GM23338 (cell line): ENCODE data around the gene PLCD4.

ENCODE experiments used
- CREB1 ChIP-seq: fragments of 250-450 bp; sonication (Bioruptor Pico); IDR thresholded peaks from 2 replicates; pipeline ENCODE4 v1.5.0; 2020; ENCODE audit warnings: low read depth, mild to moderate bottlenecking, moderate library complexity
- CTCF ChIP-seq, 2 experiments: fragments of 200-600 bp in 1 of 2; sonication (generic) in 1 of 2; conservative IDR thresholded peaks; 2 replicates each; pipeline versions ENCODE4 v1.5.1 to v1.6.1; 2016 to 2017; ENCODE audit warnings: antibody characterized with exemption in 2 of 2, low read depth in 2 of 2, mild to moderate bottlenecking in 2 of 2, moderate library complexity in 1 of 2
- ETS1 ChIP-seq: IDR thresholded peaks from 2 replicates; pipeline ENCODE4 v1.6.1; 2016; ENCODE audit warnings: antibody characterized with exemption
- EZH2 ChIP-seq: fragments of 200-600 bp; sonication (generic); IDR thresholded peaks from one replicate; pipeline ENCODE4 v1.8.0; 2017; ENCODE audit warnings: antibody characterized with exemption, mild to moderate bottlenecking, low read depth; ENCODE audit not compliant: unreplicated experiment
- EZH2phosphoT487 ChIP-seq: fragments of 200-600 bp; sonication (generic); IDR thresholded peaks from one replicate; pipeline ENCODE4 v1.8.1; 2018; ENCODE audit warnings: antibody characterized with exemption; ENCODE audit not compliant: unreplicated experiment
- JUNB ChIP-seq: IDR thresholded peaks from one replicate; pipeline ENCODE4 v1.6.1; 2016; ENCODE audit warnings: antibody characterized with exemption; ENCODE audit not compliant: unreplicated experiment
- POLR2AphosphoS5 ChIP-seq: IDR thresholded peaks from 2 replicates; pipeline ENCODE4 v1.6.1; 2016; ENCODE audit warnings: antibody characterized with exemption, low read depth
- STAT1 ChIP-seq: IDR thresholded peaks from one replicate; pipeline ENCODE4 v1.6.1; 2016; ENCODE audit warnings: antibody characterized with exemption; ENCODE audit not compliant: unreplicated experiment
- ZNF331 ChIP-seq: fragments of 250-450 bp; sonication (Bioruptor Pico); IDR thresholded peaks from 2 replicates; pipeline ENCODE4 v1.5.0; 2020; ENCODE audit warnings: low read depth, mild to moderate bottlenecking, moderate library complexity
- ZNF462 ChIP-seq: fragments of 250-450 bp; sonication (Bioruptor Pico); IDR thresholded peaks from 2 replicates; pipeline ENCODE4 v1.5.0; 2020; ENCODE audit warnings: mild to moderate bottlenecking, moderate library complexity
- TF ChIP-seq, protein P1 (sequence below): IDR thresholded peaks from one replicate; pipeline ENCODE4 v1.6.1; 2018; ENCODE audit warnings: antibody characterized with exemption; ENCODE audit not compliant: unreplicated experiment

GRCh38 chr2:218569661-218570500 lies 37.8 kb upstream of the PLCD4 start:
- TF ChIP-seq CTCF (conservative IDR thresholded peaks at IDR 0.05; ENCODE audit: low read depth in 2 of 2), result no peak
- TF ChIP-seq POLR2AphosphoS5, result no peak
- TF ChIP-seq EZH2, result no peak
- no peak for TF ChIP-seq CREB1 (CRISPR knock-in tag)
- TF ChIP-seq JUNB, result no peak
- TF ChIP-seq, protein P1, sequence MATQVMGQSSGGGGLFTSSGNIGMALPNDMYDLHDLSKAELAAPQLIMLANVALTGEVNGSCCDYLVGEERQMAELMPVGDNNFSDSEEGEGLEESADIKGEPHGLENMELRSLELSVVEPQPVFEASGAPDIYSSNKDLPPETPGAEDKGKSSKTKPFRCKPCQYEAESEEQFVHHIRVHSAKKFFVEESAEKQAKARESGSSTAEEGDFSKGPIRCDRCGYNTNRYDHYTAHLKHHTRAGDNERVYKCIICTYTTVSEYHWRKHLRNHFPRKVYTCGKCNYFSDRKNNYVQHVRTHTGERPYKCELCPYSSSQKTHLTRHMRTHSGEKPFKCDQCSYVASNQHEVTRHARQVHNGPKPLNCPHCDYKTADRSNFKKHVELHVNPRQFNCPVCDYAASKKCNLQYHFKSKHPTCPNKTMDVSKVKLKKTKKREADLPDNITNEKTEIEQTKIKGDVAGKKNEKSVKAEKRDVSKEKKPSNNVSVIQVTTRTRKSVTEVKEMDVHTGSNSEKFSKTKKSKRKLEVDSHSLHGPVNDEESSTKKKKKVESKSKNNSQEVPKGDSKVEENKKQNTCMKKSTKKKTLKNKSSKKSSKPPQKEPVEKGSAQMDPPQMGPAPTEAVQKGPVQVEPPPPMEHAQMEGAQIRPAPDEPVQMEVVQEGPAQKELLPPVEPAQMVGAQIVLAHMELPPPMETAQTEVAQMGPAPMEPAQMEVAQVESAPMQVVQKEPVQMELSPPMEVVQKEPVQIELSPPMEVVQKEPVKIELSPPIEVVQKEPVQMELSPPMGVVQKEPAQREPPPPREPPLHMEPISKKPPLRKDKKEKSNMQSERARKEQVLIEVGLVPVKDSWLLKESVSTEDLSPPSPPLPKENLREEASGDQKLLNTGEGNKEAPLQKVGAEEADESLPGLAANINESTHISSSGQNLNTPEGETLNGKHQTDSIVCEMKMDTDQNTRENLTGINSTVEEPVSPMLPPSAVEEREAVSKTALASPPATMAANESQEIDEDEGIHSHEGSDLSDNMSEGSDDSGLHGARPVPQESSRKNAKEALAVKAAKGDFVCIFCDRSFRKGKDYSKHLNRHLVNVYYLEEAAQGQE, result no peak
- TF ChIP-seq ZNF462 (CRISPR knock-in tag), result no peak
- TF ChIP-seq ETS1, result no peak
- no peak for TF ChIP-seq EZH2phosphoT487
- TF ChIP-seq STAT1, result no peak
- TF ChIP-seq ZNF331 (CRISPR knock-in tag), result no peak
